ENCODE data around the gene BDH1. TPM values are rescaled to one million over a fixed set of nuclear protein-coding genes. Genes with fewer than 3 reads are reported as not detected.
A peak's percentile ranks its signal among the peaks of the same experiment; 100 is the strongest.
"Not testable (repeated sequence)": the region's sequence is repeated elsewhere in the genome, so short reads cannot be mapped to it uniquely, and the experiment has no call there.

The BDH1 gene, protein sequence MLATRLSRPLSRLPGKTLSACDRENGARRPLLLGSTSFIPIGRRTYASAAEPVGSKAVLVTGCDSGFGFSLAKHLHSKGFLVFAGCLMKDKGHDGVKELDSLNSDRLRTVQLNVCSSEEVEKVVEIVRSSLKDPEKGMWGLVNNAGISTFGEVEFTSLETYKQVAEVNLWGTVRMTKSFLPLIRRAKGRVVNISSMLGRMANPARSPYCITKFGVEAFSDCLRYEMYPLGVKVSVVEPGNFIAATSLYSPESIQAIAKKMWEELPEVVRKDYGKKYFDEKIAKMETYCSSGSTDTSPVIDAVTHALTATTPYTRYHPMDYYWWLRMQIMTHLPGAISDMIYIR
- 18.3 TPM for total RNA-seq

GRCh38 chr3:197555281-197556261 is at the start of gene BDH1:
Gene BDH1, minus strand, starts transcription at chr3:197555968. Its CDS starts 9,525 bp downstream, at chr3:197546443.
- DNase-seq, result peak; percentile 33

- DNase-seq, result no peak
Observed at GRCh38 chr3:197603317-197603933, 47.7 kb upstream of the BDH1 start.

DNA sequence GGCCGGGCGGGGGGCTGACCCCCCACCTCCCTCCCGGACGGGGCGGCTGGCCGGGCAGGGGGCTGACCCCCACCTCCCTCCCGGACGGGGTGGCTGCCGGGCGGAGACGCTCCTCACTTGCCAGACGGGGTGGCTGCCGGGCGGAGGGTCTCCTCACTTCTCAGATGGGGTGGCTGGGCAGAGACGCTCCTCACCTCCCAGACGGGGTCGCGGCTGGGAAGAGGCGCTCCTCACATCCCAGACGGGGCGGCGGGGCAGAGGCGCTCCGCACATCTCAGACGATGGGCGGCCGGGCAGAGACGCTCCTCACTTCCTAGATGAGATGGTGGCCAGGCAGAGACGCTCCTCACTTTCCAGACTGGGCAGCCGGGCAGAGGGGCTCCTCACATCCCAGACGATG is 46.6 kb upstream of the BDH1 start:
- DNase-seq, result not testable (repeated sequence)

- not testable (repeated sequence) for DNase-seq
Observed at GRCh38 chr3:197601566-197601840, 45.7 kb upstream of the BDH1 start.

DNA sequence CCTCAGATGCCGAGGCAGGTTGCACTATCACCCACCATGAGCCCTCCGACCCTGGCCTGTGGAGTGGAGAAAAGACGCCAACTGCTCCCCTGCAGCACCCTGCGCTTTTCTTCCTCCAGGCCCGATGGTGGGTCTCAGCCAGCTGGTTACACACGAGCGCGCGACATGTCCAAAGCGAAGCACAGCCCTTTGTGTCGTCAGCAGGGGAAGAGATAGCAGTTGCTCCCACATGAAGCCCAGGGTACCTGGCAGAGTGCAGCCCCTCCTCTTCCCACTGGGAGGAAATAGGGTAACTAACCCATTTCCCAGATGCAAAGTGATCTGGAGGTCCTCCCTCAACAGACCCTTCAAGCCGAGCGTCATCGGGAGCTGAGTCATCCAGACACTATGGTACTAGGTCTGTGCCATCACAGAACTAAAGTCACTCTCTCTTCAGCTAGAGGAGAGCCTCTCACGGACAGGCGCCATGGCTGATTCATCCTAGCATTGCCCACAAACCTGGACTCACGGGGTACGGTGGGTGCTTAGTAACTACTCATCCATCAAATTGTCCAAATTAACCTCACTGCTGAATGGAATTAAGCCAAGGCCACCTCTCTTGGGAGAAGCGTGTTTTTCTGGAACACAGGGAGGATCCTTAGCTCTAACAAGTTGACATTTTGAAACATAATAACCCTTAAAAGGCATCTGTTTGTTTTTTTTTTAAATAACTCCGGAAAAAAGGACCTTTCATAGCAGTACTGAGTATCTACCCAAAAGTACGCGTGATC is 45.2 kb upstream of the BDH1 start:
- DNase-seq, result no peak

GRCh38 chr3:197599089-197599765 is 43.5 kb upstream of the BDH1 start:
- peak; percentile 84 for DNase-seq

- DNase-seq, result peak; percentile 8
Observed at GRCh38 chr3:197598404-197598980, 42.7 kb upstream of the BDH1 start.

GRCh38 chr3:197597335-197597734 is 41.6 kb upstream of the BDH1 start:
- no peak for DNase-seq

DNA sequence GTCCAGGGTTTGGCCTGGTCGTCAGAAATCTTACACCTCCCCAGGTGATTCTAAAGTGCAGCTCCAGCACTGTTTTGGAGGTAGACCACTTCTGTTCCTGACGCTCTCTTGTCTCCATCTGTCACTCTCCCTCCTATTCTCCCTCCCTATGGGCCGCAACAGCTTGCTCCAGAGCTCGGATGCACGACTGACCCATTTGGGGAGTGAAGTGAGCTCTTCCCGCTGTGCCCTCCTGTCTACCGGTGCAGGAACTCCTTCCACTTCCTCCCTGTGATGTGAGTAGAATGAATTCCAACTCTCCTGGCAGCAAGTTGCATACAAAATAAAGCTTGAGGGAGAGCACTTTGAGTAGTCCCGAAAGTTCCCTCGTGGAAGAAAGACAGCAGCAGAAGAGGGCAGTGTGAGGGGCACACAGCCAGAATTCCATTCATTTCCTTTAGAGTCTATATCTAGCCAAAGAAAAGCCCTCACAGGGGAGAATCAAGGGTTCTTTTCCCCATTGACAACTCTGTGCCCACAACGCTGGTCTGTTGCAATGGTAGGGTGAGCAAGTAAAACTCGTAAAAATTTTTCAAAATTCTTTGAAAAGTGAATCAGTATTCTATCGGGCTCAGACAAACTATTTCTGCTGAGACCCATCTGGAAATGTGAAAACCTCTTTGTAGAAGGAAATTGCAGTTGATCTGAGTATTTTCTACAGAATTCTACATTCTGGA is 39.9 kb upstream of the BDH1 start:
- no peak for DNase-seq

DNA sequence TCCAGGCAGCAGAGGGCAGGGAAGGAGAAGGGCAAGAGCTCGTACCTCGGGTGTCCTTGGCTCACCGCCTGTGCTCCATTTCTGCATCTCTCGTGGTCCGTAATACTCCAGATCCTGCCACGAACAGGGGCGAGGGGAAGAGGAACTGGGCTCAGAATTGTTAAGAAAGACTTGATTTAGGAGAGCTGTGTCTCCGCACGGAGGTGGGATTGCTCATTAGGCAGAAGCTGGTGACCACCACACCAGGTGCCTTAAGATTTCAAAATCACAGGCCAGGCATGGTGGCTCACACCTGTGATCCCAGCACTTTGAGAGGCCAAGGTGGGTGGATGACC is 37.2 kb upstream of the BDH1 start:
- no peak for DNase-seq

GRCh38 chr3:197592361-197593045 is 36.7 kb upstream of the BDH1 start:
- DNase-seq, result no peak

DNA sequence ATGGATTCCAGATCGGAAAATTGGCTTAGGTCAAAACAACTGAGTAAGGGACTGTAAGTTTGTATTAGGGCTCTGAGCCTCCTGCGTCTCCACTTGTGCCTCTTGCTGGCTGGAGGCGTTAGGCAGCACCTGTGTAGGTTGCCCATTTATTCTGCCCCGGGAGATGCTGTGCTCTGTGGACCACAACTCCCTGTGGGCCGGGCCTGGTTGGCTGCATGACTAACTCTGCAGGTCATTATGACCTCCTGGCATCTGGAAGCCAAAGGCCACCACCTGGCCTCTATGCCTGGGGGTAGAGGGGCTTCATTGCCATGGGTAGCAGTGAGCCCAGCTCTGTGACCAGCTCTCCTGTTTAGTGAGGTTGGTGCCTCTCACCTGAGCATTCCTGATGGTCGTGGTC is 36.0 kb upstream of the BDH1 start:
- DNase-seq, result no peak

- DNase-seq, result no peak
Observed at GRCh38 chr3:197590313-197590962, 34.7 kb upstream of the BDH1 start.

GRCh38 chr3:197589545-197589944 is 33.8 kb upstream of the BDH1 start:
- DNase-seq, result no peak

DNA sequence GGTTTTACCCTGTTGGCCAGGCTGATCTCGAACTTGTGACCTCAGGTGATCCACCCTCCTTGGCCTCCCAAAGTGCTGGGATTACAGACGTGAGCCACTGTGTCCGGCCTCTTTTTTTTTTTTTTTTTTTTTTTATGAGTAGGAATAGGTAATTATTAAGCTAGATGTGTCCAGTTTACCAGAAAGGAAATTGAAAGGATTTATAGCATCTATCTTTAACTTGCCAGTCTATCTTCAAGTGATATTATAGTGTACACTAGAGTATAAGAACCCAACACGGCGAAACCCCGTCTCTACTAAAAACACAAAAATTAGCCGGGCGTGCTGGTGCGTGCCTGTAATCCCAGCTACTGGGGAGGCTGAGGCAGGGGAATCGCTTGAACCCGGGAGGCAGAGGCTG is 31.0 kb upstream of the BDH1 start:
- DNase-seq, result not testable (repeated sequence)

GRCh38 chr3:197586181-197586580 is 30.4 kb upstream of the BDH1 start:
- no peak for DNase-seq

DNA sequence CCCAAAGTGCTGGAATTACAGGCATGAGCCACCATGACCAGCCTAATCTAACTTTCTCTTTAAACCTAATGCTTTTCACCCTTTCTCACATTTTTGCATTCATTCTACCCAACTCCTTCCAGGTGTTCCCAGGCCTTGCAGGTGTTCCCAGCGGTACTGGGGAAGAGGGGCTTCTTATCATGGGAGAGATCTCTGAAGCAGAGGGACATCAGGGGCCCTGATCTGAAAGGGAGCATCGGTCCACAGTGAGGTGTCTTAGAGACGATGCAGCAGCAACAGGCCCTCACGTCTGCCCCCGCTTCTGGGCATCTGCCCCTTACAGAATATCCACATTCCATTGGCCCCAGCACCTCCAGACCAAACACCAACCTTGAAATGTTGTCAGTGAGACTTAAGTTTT is 29.0 kb upstream of the BDH1 start:
- no peak for DNase-seq

DNA sequence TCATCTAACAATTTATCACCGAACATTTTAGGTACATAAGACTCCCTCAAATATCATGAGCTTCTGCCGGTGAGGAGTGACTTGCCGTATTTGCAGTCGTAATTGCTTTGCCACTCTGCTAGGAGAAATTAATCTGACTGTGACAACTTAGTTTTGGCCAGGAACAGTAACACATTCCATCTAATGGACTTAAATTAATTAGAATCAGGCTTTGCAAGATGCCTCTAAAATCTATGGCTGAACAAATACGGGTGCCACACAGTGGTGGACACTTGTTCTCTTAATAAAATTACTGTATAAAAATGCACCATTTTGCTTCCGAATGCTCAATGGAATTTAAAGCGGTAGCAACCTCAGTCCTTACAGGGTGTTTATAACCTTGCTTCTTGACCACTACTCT is 27.6 kb upstream of the BDH1 start:
- no peak for DNase-seq

- no peak for DNase-seq
Observed at GRCh38 chr3:197580253-197580691, 24.5 kb upstream of the BDH1 start.

DNA sequence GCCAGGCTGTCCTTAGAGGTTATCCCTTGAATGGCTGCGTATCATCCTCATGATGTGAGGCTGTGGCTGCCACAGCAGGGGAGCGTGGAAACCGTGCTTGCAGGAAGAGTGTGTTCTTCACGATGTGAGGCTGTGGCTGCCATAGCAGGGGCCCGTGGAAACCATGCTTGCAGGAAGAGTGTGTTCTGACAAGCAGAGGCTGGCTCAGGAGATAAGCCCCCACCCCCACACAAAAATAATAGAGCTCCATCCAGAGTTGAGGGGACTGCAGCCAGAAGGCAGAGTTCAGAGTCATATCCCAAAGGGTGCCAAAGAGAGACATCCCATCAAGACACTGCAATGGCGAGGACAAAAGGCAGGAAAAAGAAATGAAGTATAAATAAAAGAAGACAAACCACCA is 22.6 kb upstream of the BDH1 start:
- DNase-seq, result no peak
